Hepatocyte (in vitro differentiated cells): ENCODE results near the gene C2orf92. TPM values are rescaled to one million over a fixed set of nuclear protein-coding genes. Genes with fewer than 3 reads are reported as not detected.
A peak's percentile ranks its signal among the peaks of the same experiment; 100 is the strongest.

ENCODE experiments used
- DNase-seq: peaks from one replicate; pipeline ENCODE4 v3.0.0-alpha.2; 2016; ENCODE audit warnings: low spot score
- H2AFZ ChIP-seq: fragments of 200-600 bp; sonication (generic); 2 replicates; pipeline ENCODE4 v1.6.0; 2016; ENCODE audit warnings: antibody characterized with exemption, mild to moderate bottlenecking
- H3K27ac ChIP-seq: fragments of 200-600 bp; sonication (generic); 2 replicates; pipeline ENCODE4 v1.5.1; 2016; ENCODE audit warnings: mild to moderate bottlenecking
- H3K27me3 ChIP-seq: fragments of 200-600 bp; sonication (generic); 2 replicates; pipeline ENCODE4 v1.6.1; 2016
- H3K36me3 ChIP-seq: fragments of 200-600 bp; sonication (generic); replicated peaks from 2 replicates; pipeline ENCODE4 v1.5.1; 2016; ENCODE audit warnings: low read depth; ENCODE audit not compliant: insufficient read depth
- H3K4me1 ChIP-seq: fragments of 200-600 bp; sonication (generic); 2 replicates; pipeline ENCODE4 v1.5.1; 2016; ENCODE audit warnings: mild to moderate bottlenecking, moderate library complexity; ENCODE audit not compliant: insufficient read depth
- H3K4me2 ChIP-seq: fragments of 200-600 bp; sonication (generic); 2 replicates; pipeline ENCODE4 v1.6.0; 2016
- H3K4me3 ChIP-seq: fragments of 200-600 bp; sonication (generic); 2 replicates; pipeline ENCODE4 v1.5.1; 2016; ENCODE audit warnings: mild to moderate bottlenecking
- H3K79me2 ChIP-seq: fragments of 200-600 bp; sonication (generic); 2 replicates; pipeline ENCODE4 v1.6.0; 2017; ENCODE audit warnings: mild to moderate bottlenecking
- H3K9me2 ChIP-seq: fragments of 200-600 bp; sonication (generic); replicated peaks from 2 replicates; pipeline ENCODE4 v1.6.0; 2017; ENCODE audit warnings: mild to moderate bottlenecking; ENCODE audit not compliant: insufficient read depth
- H3K9me3 ChIP-seq: fragments of 200-600 bp; sonication (generic); 2 replicates; pipeline ENCODE4 v1.5.1; 2016; ENCODE audit warnings: low read depth, mild to moderate bottlenecking
- H4K20me1 ChIP-seq: fragments of 200-600 bp; sonication (generic); 2 replicates; pipeline ENCODE4 v1.6.0; 2016; ENCODE audit warnings: mild to moderate bottlenecking; ENCODE audit not compliant: insufficient read depth, poor library complexity, severe bottlenecking
- EZH2 ChIP-seq: fragments of 200-600 bp; sonication (generic); IDR thresholded peaks from 2 replicates; pipeline ENCODE4 v1.6.1; 2016; ENCODE audit warnings: antibody characterized with exemption, mild to moderate bottlenecking, borderline replicate concordance
- EZH2phosphoT487 ChIP-seq: fragments of 200-600 bp; sonication (generic); IDR thresholded peaks from one replicate; pipeline ENCODE4 v1.6.1; 2018; ENCODE audit warnings: antibody characterized with exemption, mild to moderate bottlenecking, low read depth, moderate library complexity; ENCODE audit not compliant: unreplicated experiment, severe bottlenecking
- WGBS: methylation state at CpG from one replicate; pipeline ENCODE4 v1.1.6; 2016; ENCODE audit warnings: low lambda C conversion rate; ENCODE audit errors: missing lambda C conversion rate; 5-methylcytosine and 5-hydroxymethylcytosine counted together
- polyA plus RNA-seq: library from polyadenylated mRNA; unstranded; fragments of >200 nt; fragmentation: Nextera tagmentation; extraction: Ambion mirVana; gene quantifications from 2 replicates; pipeline ENCODE4 v1.2.1, GENCODE V29; 2016
- total RNA-seq: library from RNA; depleted of rRNA; stranded (reverse); fragments of >200 nt; gene quantifications from 2 replicates; pipeline ENCODE4 v1.2.3, GENCODE V29; 2014
- TF ChIP-seq, protein P1 (sequence below): fragments of 200-600 bp; sonication (generic); IDR thresholded peaks from 2 replicates; pipeline ENCODE4 v1.5.1; 2016; ENCODE audit warnings: antibody characterized with exemption, mild to moderate bottlenecking; ENCODE audit not compliant: poor library complexity

The C2orf92 gene
- total and polyA plus RNA-seq, 2 experiments from 2014 or later, result 2.1 to 4.5 TPM

DNA sequence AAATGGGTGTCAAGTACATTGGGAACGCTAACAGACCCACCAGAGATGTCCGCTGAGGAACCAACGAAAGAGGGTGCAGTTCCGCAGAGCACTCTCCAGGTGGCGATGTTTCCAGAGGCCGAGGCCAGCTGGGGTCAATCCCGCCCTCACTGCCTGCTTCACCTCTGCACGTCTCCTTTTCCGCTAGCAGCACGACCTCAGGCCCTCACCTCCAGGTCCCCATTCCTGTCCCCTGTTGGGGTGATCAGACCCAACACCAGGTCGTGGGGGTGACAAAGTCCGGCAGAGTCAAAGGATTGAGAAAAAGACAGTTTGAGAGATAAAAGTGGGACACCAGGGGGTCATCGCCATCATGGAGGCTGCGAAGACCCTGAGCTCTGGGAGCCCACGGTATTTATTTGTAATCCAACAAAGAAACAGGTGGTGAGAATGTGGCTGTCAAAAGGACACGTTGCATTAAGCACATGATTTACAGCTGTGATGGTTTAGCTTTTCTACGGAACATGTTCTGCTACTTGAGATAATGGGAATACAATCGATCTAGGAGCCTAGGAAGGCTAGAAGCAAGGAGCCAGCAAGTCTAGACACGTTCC, 71.2 kb downstream of the C2orf92 start:
- whole genome bisulfite sequencing, result 35% methylated on average over 19 of the region's 19 CpGs
- no peak overlapping the region for H3K4me2 ChIP-seq
- H3K27me3 ChIP-seq, result no peaks in the 10 kb centered on the region
- no peaks in the 10 kb centered on the region for H3K9me2 ChIP-seq
- no peaks in the 10 kb centered on the region for H4K20me1 ChIP-seq
- TF ChIP-seq, protein P1, sequence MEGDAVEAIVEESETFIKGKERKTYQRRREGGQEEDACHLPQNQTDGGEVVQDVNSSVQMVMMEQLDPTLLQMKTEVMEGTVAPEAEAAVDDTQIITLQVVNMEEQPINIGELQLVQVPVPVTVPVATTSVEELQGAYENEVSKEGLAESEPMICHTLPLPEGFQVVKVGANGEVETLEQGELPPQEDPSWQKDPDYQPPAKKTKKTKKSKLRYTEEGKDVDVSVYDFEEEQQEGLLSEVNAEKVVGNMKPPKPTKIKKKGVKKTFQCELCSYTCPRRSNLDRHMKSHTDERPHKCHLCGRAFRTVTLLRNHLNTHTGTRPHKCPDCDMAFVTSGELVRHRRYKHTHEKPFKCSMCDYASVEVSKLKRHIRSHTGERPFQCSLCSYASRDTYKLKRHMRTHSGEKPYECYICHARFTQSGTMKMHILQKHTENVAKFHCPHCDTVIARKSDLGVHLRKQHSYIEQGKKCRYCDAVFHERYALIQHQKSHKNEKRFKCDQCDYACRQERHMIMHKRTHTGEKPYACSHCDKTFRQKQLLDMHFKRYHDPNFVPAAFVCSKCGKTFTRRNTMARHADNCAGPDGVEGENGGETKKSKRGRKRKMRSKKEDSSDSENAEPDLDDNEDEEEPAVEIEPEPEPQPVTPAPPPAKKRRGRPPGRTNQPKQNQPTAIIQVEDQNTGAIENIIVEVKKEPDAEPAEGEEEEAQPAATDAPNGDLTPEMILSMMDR, result peak; percentile 56
- TF ChIP-seq EZH2, result no peak
- H3K4me3 ChIP-seq, result no peak overlapping the region
- no peaks in the 10 kb centered on the region for H3K9me3 ChIP-seq
- DNase-seq, result peak; percentile 61
- H3K27ac ChIP-seq, result no peak overlapping the region
- H3K79me2 ChIP-seq, result no peaks in the 10 kb centered on the region
- H2AFZ ChIP-seq, result no peak overlapping the region
- no peaks in the 10 kb centered on the region for H3K36me3 ChIP-seq
- H3K4me1 ChIP-seq, result no peaks in the 10 kb centered on the region

DNA sequence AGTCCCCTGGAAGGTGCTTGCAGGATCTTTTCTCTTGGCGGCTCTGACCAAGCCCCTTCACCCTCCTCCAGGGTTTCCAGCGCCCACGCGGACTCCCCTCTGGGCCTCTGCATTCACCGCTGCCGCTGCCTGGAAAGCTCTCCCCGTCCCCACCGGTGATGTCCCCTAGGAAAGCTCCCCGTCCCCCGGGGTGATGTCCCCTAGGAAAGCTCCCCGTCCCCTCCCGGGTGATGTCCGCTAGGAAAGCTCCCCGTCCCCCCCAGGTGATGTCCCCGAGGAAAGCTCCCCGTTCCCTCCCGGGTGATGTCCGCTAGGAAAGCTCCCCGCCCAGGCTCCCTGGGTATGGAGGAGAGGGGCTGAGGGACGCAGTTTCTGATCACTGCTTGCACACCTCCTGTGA, 71.7 kb downstream of the C2orf92 start:
- WGBS, result 93% methylated on average over 10 of the region's 20 CpGs
- H3K4me3 ChIP-seq, result no peak overlapping the region
- no peak for TF ChIP-seq EZH2
- TF ChIP-seq, protein P1, result no peak

GRCh38 chr2:97741686-97742085, 72.2 kb downstream of the C2orf92 start:
- Histone ChIP-seq H3K4me1 (no peaks in the 10 kb centered on the region), H3K4me3 (no peak overlapping the region), H3K36me3 (no peaks in the 10 kb centered on the region), H3K79me2 (no peaks in the 10 kb centered on the region), H3K27ac (no peak overlapping the region), H3K9me2 (no peaks in the 10 kb centered on the region), H3K9me3 (no peaks in the 10 kb centered on the region), H3K27me3 (no peaks in the 10 kb centered on the region), H2AFZ (no peak overlapping the region), H4K20me1 (no peaks in the 10 kb centered on the region), H3K4me2 (no peak overlapping the region)
- no peak for TF ChIP-seq EZH2phosphoT487
- no peak for TF ChIP-seq EZH2
- TF ChIP-seq, protein P1, result no peak
- 85% methylated on average over 4 of the region's 4 CpGs for WGBS
- DNase-seq, result no peak

More for the DNA sequence above, 71.7 kb downstream of the C2orf92 start:
- Histone ChIP-seq H4K20me1 (no peaks in the 10 kb centered on the region), H3K27ac (no peak overlapping the region), H3K4me2 (no peak overlapping the region), H3K4me1 (no peaks in the 10 kb centered on the region), H3K36me3 (no peaks in the 10 kb centered on the region), H2AFZ (no peak overlapping the region), H3K79me2 (no peaks in the 10 kb centered on the region), H3K9me2 (no peaks in the 10 kb centered on the region), H3K27me3 (no peaks in the 10 kb centered on the region), H3K9me3 (no peaks in the 10 kb centered on the region)
- no peak for DNase-seq

GRCh38 chr2:97742381-97742847, 72.9 kb downstream of the C2orf92 start:
- no peaks in the 10 kb centered on the region for H4K20me1 ChIP-seq
- H3K27me3 ChIP-seq, result no peaks in the 10 kb centered on the region
- H3K4me1 ChIP-seq, result no peaks in the 10 kb centered on the region
- 87% methylated on average over 4 of the region's 4 CpGs for whole genome bisulfite sequencing
- H3K9me2 ChIP-seq, result no peaks in the 10 kb centered on the region
- H3K4me3 ChIP-seq, result no peak overlapping the region
- TF ChIP-seq EZH2 (no peak), EZH2phosphoT487 (no peak)
- TF ChIP-seq, protein P1, result no peak
- H3K4me2 ChIP-seq, result no peak overlapping the region
- H3K36me3 ChIP-seq, result no peaks in the 10 kb centered on the region
- H3K27ac ChIP-seq, result no peak overlapping the region
- H3K79me2 ChIP-seq, result no peaks in the 10 kb centered on the region
- no peaks in the 10 kb centered on the region for H3K9me3 ChIP-seq
- no peak for DNase-seq
- no peak overlapping the region for H2AFZ ChIP-seq
